ENCODE measurements around the gene LST1. TPM values are rescaled to one million over a fixed set of nuclear protein-coding genes. Genes with fewer than 3 reads are reported as not detected.

Gene LST1
- total RNA-seq, 1 experiment from 2014 or later, result not detected

DNA sequence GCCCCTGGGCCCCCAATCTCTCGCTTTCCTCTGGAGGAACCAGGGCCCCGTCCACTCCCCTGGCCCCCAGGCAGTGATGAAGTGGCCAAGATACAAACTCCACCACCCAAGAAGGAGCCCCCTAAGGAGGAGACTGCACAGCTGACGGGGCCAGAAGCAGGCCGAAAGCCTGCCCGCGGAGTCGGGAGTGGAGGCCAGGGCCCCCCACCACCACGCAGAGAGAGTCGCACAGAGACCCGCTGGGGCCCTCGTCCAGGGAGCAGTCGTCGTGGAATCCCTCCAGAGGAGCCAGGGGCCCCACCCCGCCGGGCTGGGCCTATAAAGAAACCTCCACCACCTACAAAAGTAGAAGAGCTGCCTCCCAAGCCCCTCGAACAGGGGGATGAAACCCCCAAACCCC, 45.1 kb downstream of the LST1 start:
- Mint-ChIP-seq H3K4me1 (ENCODE audit: insufficient read depth, unreplicated experiment) (no peaks in the 10 kb centered on the region), H3K36me3 (ENCODE audit: insufficient read depth, unreplicated experiment) (peaks cover 100% of the 10 kb centered on the region), H3K4me3 (ENCODE audit: unreplicated experiment) (no peak overlapping the region), H3K27ac (ENCODE audit: low read depth, unreplicated experiment) (no peak overlapping the region), H3K27me3 (ENCODE audit: insufficient read depth, unreplicated experiment) (no peaks in the 10 kb centered on the region), H3K9me3 (ENCODE audit: unreplicated experiment) (no peaks in the 10 kb centered on the region)
- TSS peak; percentile 19 for BruUV-seq (replicated peaks)
- no peak for TF ChIP-seq CTCF (IDR thresholded peaks at IDR 0.05; ENCODE audit: unreplicated experiment)
- POLR2A ChIA-PET, result no interaction called here
- DNase-seq (ENCODE audit: unreplicated experiment), result no peak
- CTCF ChIA-PET, result interaction anchor here (0.8 kb wide), 1 partner anchor 467 kb away, joined by 4 read pairs; no protein-coding TSS in a partner anchor
- intact Hi-C loops (cut with micrococcal nuclease), result no loop called here

DNA sequence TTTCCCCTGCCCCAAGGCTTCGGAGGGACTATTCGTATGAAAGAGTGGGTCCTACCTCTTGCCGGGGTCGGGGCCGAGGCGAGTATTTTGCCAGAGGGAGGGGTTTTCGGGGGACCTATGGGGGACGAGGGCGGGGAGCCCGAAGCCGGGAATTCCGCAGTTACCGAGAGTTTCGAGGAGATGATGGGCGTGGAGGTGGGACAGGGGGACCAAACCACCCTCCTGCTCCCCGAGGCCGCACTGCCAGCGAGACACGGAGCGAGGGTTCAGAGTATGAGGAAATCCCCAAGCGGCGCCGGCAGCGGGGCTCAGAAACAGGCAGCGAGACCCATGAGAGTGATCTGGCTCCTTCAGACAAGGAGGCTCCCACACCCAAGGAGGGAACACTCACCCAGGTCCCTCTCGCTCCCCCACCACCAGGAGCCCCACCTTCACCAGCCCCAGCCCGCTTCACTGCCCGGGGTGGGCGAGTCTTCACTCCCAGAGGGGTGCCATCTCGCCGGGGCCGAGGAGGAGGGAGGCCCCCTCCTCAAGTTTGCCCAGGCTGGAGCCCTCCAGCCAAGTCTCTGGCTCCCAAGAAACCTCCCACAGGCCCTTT, 45.7 kb downstream of the LST1 start:
- ChIA-PET POLR2A (no interaction called here), CTCF (interaction anchor here (0.8 kb wide), 1 partner anchor 466 kb away, joined by 4 read pairs; no protein-coding TSS in a partner anchor)
- Mint-ChIP-seq H3K4me3 (ENCODE audit: unreplicated experiment) (no peak overlapping the region), H3K27me3 (ENCODE audit: insufficient read depth, unreplicated experiment) (no peaks in the 10 kb centered on the region), H3K9me3 (ENCODE audit: unreplicated experiment) (no peaks in the 10 kb centered on the region), H3K36me3 (ENCODE audit: insufficient read depth, unreplicated experiment) (peaks cover 100% of the 10 kb centered on the region), H3K27ac (ENCODE audit: low read depth, unreplicated experiment) (peak overlapping the region; percentile 12), H3K4me1 (ENCODE audit: insufficient read depth, unreplicated experiment) (no peaks in the 10 kb centered on the region)
- DNase-seq (ENCODE audit: unreplicated experiment), result no peak
- TF ChIP-seq CTCF (IDR thresholded peaks at IDR 0.05; ENCODE audit: unreplicated experiment), result no peak
- intact Hi-C loops (cut with micrococcal nuclease), result no loop called here
- no TSS peak for BruUV-seq (replicated peaks)

DNA sequence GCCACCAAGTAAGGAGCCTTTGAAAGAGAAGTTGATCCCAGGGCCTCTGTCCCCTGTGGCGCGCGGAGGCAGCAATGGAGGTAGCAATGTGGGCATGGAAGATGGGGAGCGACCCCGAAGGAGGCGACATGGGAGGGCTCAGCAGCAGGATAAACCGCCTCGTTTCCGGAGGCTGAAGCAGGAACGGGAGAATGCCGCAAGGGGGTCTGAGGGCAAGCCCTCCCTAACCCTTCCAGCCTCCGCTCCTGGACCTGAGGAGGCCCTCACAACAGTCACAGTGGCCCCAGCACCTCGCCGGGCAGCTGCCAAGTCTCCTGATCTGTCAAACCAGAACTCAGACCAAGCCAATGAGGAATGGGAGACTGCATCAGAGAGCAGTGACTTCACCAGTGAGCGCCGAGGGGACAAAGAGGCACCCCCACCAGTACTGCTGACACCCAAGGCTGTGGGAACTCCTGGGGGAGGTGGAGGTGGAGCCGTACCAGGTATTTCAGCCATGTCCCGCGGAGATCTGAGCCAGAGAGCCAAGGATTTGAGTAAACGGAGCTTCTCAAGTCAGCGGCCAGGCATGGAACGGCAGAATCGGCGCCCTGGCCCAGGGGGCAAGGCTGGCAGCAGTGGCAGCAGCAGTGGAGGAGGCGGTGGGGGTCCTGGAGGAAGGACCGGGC, 46.3 kb downstream of the LST1 start:
- H3K27ac Mint-ChIP-seq (ENCODE audit: low read depth, unreplicated experiment), result no peak overlapping the region
- BruUV-seq (replicated peaks), result no TSS peak
- ChIA-PET POLR2A (interaction anchor here (1.1 to 3.0 kb wide), 2 partner anchors 10 to 20 kb away, joined by 7 to 10 read pairs; partner anchors contain the start of gene BAG6), CTCF (interaction anchor here (0.6 kb wide), 1 partner anchor 34 kb away, joined by 3 read pairs; no protein-coding TSS in a partner anchor)
- no peaks in the 10 kb centered on the region for H3K9me3 Mint-ChIP-seq (ENCODE audit: unreplicated experiment)
- DNase-seq (ENCODE audit: unreplicated experiment), result no peak
- no peak for TF ChIP-seq CTCF (IDR thresholded peaks at IDR 0.05; ENCODE audit: unreplicated experiment)
- intact Hi-C loops (cut with micrococcal nuclease), result no loop called here
- H3K4me3 Mint-ChIP-seq (ENCODE audit: unreplicated experiment), result no peak overlapping the region
- peaks cover 99% of the 10 kb centered on the region for H3K36me3 Mint-ChIP-seq (ENCODE audit: insufficient read depth, unreplicated experiment)
- H3K27me3 Mint-ChIP-seq (ENCODE audit: insufficient read depth, unreplicated experiment), result no peaks in the 10 kb centered on the region
- no peaks in the 10 kb centered on the region for H3K4me1 Mint-ChIP-seq (ENCODE audit: insufficient read depth, unreplicated experiment)

- BruUV-seq (replicated peaks), result no TSS peak
- ChIA-PET CTCF (interaction anchor here (0.6 to 1.0 kb wide), 3 partner anchors 35 to 66 kb away, joined by 3 read pairs; no protein-coding TSS in a partner anchor), POLR2A (interaction anchor here (1.0 to 3.0 kb wide), 3 partner anchors 11 to 20 kb away, joined by 3 to 10 read pairs (median 7); partner anchors contain the start of gene BAG6)
- Mint-ChIP-seq H3K27me3 (ENCODE audit: insufficient read depth, unreplicated experiment) (no peaks in the 10 kb centered on the region), H3K4me3 (ENCODE audit: unreplicated experiment) (no peak overlapping the region), H3K9me3 (ENCODE audit: unreplicated experiment) (no peaks in the 10 kb centered on the region), H3K27ac (ENCODE audit: low read depth, unreplicated experiment) (no peak overlapping the region), H3K36me3 (ENCODE audit: insufficient read depth, unreplicated experiment) (peaks cover 97% of the 10 kb centered on the region), H3K4me1 (ENCODE audit: insufficient read depth, unreplicated experiment) (no peaks in the 10 kb centered on the region)
- no peak for TF ChIP-seq CTCF (IDR thresholded peaks at IDR 0.05; ENCODE audit: unreplicated experiment)
- DNase-seq (ENCODE audit: unreplicated experiment), result no peak
- intact Hi-C loops (cut with micrococcal nuclease), result no loop called here
Measured at GRCh38 chr6:31633447-31633846, 47.4 kb downstream of the LST1 start.

Measured in MCF 10A (cell line).